ENCODE data around the gene CUEDC1.

The CUEDC1 gene

GRCh38 chr17:57861790-57862693 lies 93.2 kb downstream of the CUEDC1 start:
- in situ Hi-C loops (cut with HindIII; ENCODE audit: low pct_ligation_motif_present, low sequenced_read_pairs): no loop called here
- Histone ChIP-seq H3K27ac (no peak overlapping the region), H3K36me3 (replicated peaks) (peaks cover 3% of the 10 kb centered on the region), H3K4me3 (ENCODE audit: low read depth, low read length) (peak overlapping the region; percentile 55), H3K27me3 (replicated peaks) (no peaks in the 10 kb centered on the region)
- no peak for DNase-seq
- no peak for TF ChIP-seq CTCF (IDR thresholded peaks at IDR 0.05; ENCODE audit: low read depth, low read length, missing control alignments)

- no peak for TF ChIP-seq CTCF (IDR thresholded peaks at IDR 0.05; ENCODE audit: low read depth, low read length, missing control alignments)
- H3K36me3 ChIP-seq (replicated peaks): peaks cover 3% of the 10 kb centered on the region
- peak overlapping the region; percentile 55 for H3K4me3 ChIP-seq (ENCODE audit: low read depth, low read length)
- no peaks in the 10 kb centered on the region for H3K27me3 ChIP-seq (replicated peaks)
- in situ Hi-C loops (cut with HindIII; ENCODE audit: low pct_ligation_motif_present, low sequenced_read_pairs): no loop called here
- no peak for DNase-seq
- H3K27ac ChIP-seq: no peak overlapping the region
Measured at GRCh38 chr17:57861000-57861789, 94.0 kb downstream of the CUEDC1 start.

- in situ Hi-C loops (cut with HindIII; ENCODE audit: low pct_ligation_motif_present, low sequenced_read_pairs): no loop called here
- H3K27ac ChIP-seq: no peak overlapping the region
- no peak overlapping the region for H3K4me3 ChIP-seq (ENCODE audit: low read depth, low read length)
- H3K27me3 ChIP-seq (replicated peaks): no peaks in the 10 kb centered on the region
- no peak for TF ChIP-seq CTCF (IDR thresholded peaks at IDR 0.05; ENCODE audit: low read depth, low read length, missing control alignments)
- no peaks in the 10 kb centered on the region for H3K36me3 ChIP-seq (replicated peaks)
- no peak for DNase-seq
Measured at GRCh38 chr17:57860414-57860999, 94.7 kb downstream of the CUEDC1 start.

GRCh38 chr17:57859601-57860413 lies 95.4 kb downstream of the CUEDC1 start:
- no peak for TF ChIP-seq CTCF (IDR thresholded peaks at IDR 0.05; ENCODE audit: low read depth, low read length, missing control alignments)
- in situ Hi-C loops (cut with HindIII; ENCODE audit: low pct_ligation_motif_present, low sequenced_read_pairs): loop anchor here (5.0 kb wide), 1 partner anchor 132 kb away; no protein-coding TSS in a partner anchor
- Histone ChIP-seq H3K4me3 (ENCODE audit: low read depth, low read length) (no peak overlapping the region), H3K27me3 (replicated peaks) (no peaks in the 10 kb centered on the region), H3K27ac (no peak overlapping the region), H3K36me3 (replicated peaks) (no peaks in the 10 kb centered on the region)
- DNase-seq: no peak

GRCh38 chr17:57858838-57859237 lies 96.4 kb downstream of the CUEDC1 start:
- no peak overlapping the region for H3K4me3 ChIP-seq (ENCODE audit: low read depth, low read length)
- in situ Hi-C loops (cut with HindIII; ENCODE audit: low pct_ligation_motif_present, low sequenced_read_pairs): loop anchor here (5.0 kb wide), 1 partner anchor 133 kb away; no protein-coding TSS in a partner anchor
- no peaks in the 10 kb centered on the region for H3K27me3 ChIP-seq (replicated peaks)
- H3K36me3 ChIP-seq (replicated peaks): no peaks in the 10 kb centered on the region
- no peak for TF ChIP-seq CTCF (IDR thresholded peaks at IDR 0.05; ENCODE audit: low read depth, low read length, missing control alignments)
- H3K27ac ChIP-seq: no peak overlapping the region
- no peak for DNase-seq

All from brain microvascular endothelial cell (primary cell).